Esophagus squamous epithelium (tissue), 5 donors: ENCODE data around the gene STAG1. TPM values are rescaled to one million over a fixed set of nuclear protein-coding genes. Genes with fewer than 3 reads are reported as not detected.

Experiments used
- DNase-seq: peaks from one replicate; lab custom pipeline; 2025; lab: John Stamatoyannopoulos, UW
- H3K27ac ChIP-seq, 4 donors: fragments of 200-600 bp; sonication (generic); one replicate each; pipeline ENCODE4 v1.5.1; 2016 to 2019; ENCODE audit warnings: mild to moderate bottlenecking in 1 of 4
- H3K27me3 ChIP-seq, 4 donors: fragments of 200-600 bp; sonication (generic); 1 replicate in 3 of 4; 2 replicates in 1 of 4; pipeline versions ENCODE4 v1.5.1 to v1.6.0; 2017 to 2021; ENCODE audit warnings: antibody characterized with exemption in 1 of 4
- H3K36me3 ChIP-seq, 3 donors: fragments of 200-600 bp; sonication (generic); one replicate each; pipeline ENCODE4 v1.5.1; 2016 to 2019
- H3K4me1 ChIP-seq, 3 donors: fragments of 200-600 bp; sonication (generic); one replicate each; pipeline ENCODE4 v1.5.1; 2017 to 2019
- H3K4me3 ChIP-seq, 4 donors: fragments of 200-600 bp; sonication (generic); 1 replicate in 3 of 4; 2 replicates in 1 of 4; pipeline ENCODE4 v1.5.1; 2016 to 2019; ENCODE audit warnings: mild to moderate bottlenecking in 2 of 4, moderate library complexity in 1 of 4
- H3K9me3 ChIP-seq, 3 donors: fragments of 200-600 bp; sonication (generic); one replicate each; pipeline ENCODE4 v1.5.1; 2016 to 2019
- CTCF ChIP-seq, 6 experiments: fragments of 450-650 bp in 4 of 6; fragments of 200-600 bp in 2 of 6; sonication (generic) in 2 of 6; IDR thresholded peaks; one replicate each; pipeline ENCODE4 v1.5.1; 2016 to 2019; ENCODE audit warnings: antibody characterized with exemption in 6 of 6, mild to moderate bottlenecking in 4 of 6, moderate library complexity in 4 of 6
- POLR2A ChIP-seq, 4 donors: fragments of 450-650 bp; IDR thresholded peaks; one replicate each; pipeline ENCODE4 v1.6.1; 2017; ENCODE audit warnings: antibody characterized with exemption in 4 of 4, mild to moderate bottlenecking in 4 of 4, moderate library complexity in 3 of 4
- WGBS, 2 donors: methylation state at CpG; one replicate each; pipeline ENCODE4 v1.1.5; 2018; 5-methylcytosine and 5-hydroxymethylcytosine counted together
- intact Hi-C: fragments of 100-400 bp; cut with DNase I; formaldehyde crosslinking; loops from one replicate; pipeline ENCODE4 v1.15.0; 2022
- total RNA-seq, 4 donors: library from RNA; depleted of rRNA; stranded (reverse); fragments of >200 nt; gene quantifications; one replicate each; pipeline ENCODE4 v1.1.0, GENCODE V29; 2016
- donor health status: DM: yes; HTN: yes; CAD: no.

The STAG1 gene
- total RNA-seq, 4 donors from 2014 or later: 10.9 to 42.9 (median 24.9) TPM

- no peaks in the 10 kb centered on the region for H3K27me3 ChIP-seq
- no peaks in the 10 kb centered on the region for H3K9me3 ChIP-seq
- peaks cover 0 to 31% (median 12%) of the 10 kb centered on the region in 3 donors for H3K4me1 ChIP-seq
- WGBS, 2 donors: 100% methylated on average over 1 of the region's 1 CpG; no CpG with 5 or more reads in 1 of the 2 donors
- no peak for TF ChIP-seq CTCF (IDR thresholded peaks at IDR 0.05)
- no peak for TF ChIP-seq POLR2A (IDR thresholded peaks at IDR 0.05)
- no peak for DNase-seq
- intact Hi-C loops: no loop called here
- no peak overlapping the region for H3K4me3 ChIP-seq
- no peaks in the 10 kb centered on the region for H3K36me3 ChIP-seq
- no peak overlapping the region for H3K27ac ChIP-seq
Measured at GRCh38 chr3:136788154-136788553, 36.0 kb upstream of the STAG1 start.

GRCh38 chr3:136787349-136787748, 35.2 kb upstream of the STAG1 start:
- intact Hi-C loops: no loop called here
- H3K4me1 ChIP-seq: peaks cover 0 to 31% (median 12%) of the 10 kb centered on the region in 3 donors
- no peaks in the 10 kb centered on the region for H3K27me3 ChIP-seq
- 35 to 49% methylated on average over 2 of the region's 2 CpGs for WGBS, 2 donors
- no peak for DNase-seq
- H3K36me3 ChIP-seq: no peaks in the 10 kb centered on the region
- peak overlapping the region; percentile 32 to 78 (median 68) for H3K27ac ChIP-seq
- TF ChIP-seq POLR2A (IDR thresholded peaks at IDR 0.05): no peak
- no peak for TF ChIP-seq CTCF (IDR thresholded peaks at IDR 0.05)
- no peak overlapping the region for H3K4me3 ChIP-seq
- H3K9me3 ChIP-seq: no peaks in the 10 kb centered on the region

- no peak for TF ChIP-seq POLR2A (IDR thresholded peaks at IDR 0.05)
- no peak for TF ChIP-seq CTCF (IDR thresholded peaks at IDR 0.05)
- 48 to 58% methylated on average over 5 of the region's 5 CpGs for WGBS, 2 donors
- Histone ChIP-seq H3K27me3 (no peaks in the 10 kb centered on the region), H3K27ac (no peak overlapping the region), H3K36me3 (no peaks in the 10 kb centered on the region), H3K4me3 (no peak overlapping the region), H3K4me1 (peaks cover 0 to 31% (median 12%) of the 10 kb centered on the region in 3 donors), H3K9me3 (no peaks in the 10 kb centered on the region)
- intact Hi-C loops: no loop called here
- no peak for DNase-seq
Measured at GRCh38 chr3:136783708-136784191, 31.6 kb upstream of the STAG1 start.

- 69 to 85% methylated on average over 4 of the region's 4 CpGs for WGBS, 2 donors
- TF ChIP-seq CTCF (IDR thresholded peaks at IDR 0.05): no peak
- TF ChIP-seq POLR2A (IDR thresholded peaks at IDR 0.05): no peak
- Histone ChIP-seq H3K36me3 (no peaks in the 10 kb centered on the region), H3K4me3 (no peak overlapping the region), H3K4me1 (peaks cover 0 to 5% (median 0%) of the 10 kb centered on the region in 3 donors), H3K27me3 (no peaks in the 10 kb centered on the region), H3K9me3 (no peaks in the 10 kb centered on the region), H3K27ac (no peak overlapping the region)
- DNase-seq: no peak
- intact Hi-C loops: no loop called here
Measured at GRCh38 chr3:136780741-136781140, 28.6 kb upstream of the STAG1 start.

GRCh38 chr3:136778865-136779264, 26.7 kb upstream of the STAG1 start:
- intact Hi-C loops: no loop called here
- DNase-seq: no peak
- H3K27ac ChIP-seq: no peak overlapping the region
- no peaks in the 10 kb centered on the region for H3K27me3 ChIP-seq
- no peaks in the 10 kb centered on the region for H3K36me3 ChIP-seq
- H3K4me3 ChIP-seq: no peak overlapping the region
- no peak for TF ChIP-seq CTCF (IDR thresholded peaks at IDR 0.05)
- no peak for TF ChIP-seq POLR2A (IDR thresholded peaks at IDR 0.05)
- no peaks in the 10 kb centered on the region for H3K9me3 ChIP-seq
- H3K4me1 ChIP-seq: peaks cover 0 to 3% (median 0%) of the 10 kb centered on the region in 3 donors
- WGBS, 2 donors: 70 to 72% methylated on average over 4 of the region's 4 CpGs
